Tibial nerve (tissue), 3 donors: Measurements from ENCODE around the gene MRM1.

Experiments
- CTCF ChIP-seq, 5 experiments: fragments of 200-600 bp in 3 of 5; fragments of 450-650 bp in 2 of 5; sonication (generic) in 3 of 5; IDR thresholded peaks; one replicate each; pipeline ENCODE4 v1.5.1; 2016 to 2019; ENCODE audit warnings: antibody characterized with exemption in 5 of 5, mild to moderate bottlenecking in 3 of 5, moderate library complexity in 2 of 5
- POLR2A ChIP-seq, 2 donors: fragments of 450-650 bp; IDR thresholded peaks; one replicate each; pipeline ENCODE4 v1.6.1; 2017; ENCODE audit warnings: antibody characterized with exemption in 2 of 2, mild to moderate bottlenecking in 2 of 2, moderate library complexity in 2 of 2

GRCh38 chr17:36623281-36623680, 21.9 kb downstream of the MRM1 start:
- TF ChIP-seq CTCF (IDR thresholded peaks at IDR 0.05) (no peak), POLR2A (IDR thresholded peaks at IDR 0.05) (no peak)
